Nephron (organoid): ENCODE results near the gene BPIFA1.

Experiments
- H3K27ac Mint-ChIP-seq, 3 experiments: 2 replicates each; pipeline ENCODE4 v1.8.0; 2020; ENCODE audit warnings: mixed read lengths in 3 of 3, mild to moderate bottlenecking in 2 of 3, moderate library complexity in 1 of 3
- H3K27me3 Mint-ChIP-seq: 2 replicates; pipeline ENCODE4 v1.8.0; 2021; ENCODE audit warnings: low read depth, mild to moderate bottlenecking, moderate library complexity, mixed read lengths
- H3K36me3 Mint-ChIP-seq: 2 replicates; pipeline ENCODE4 v1.8.0; 2020; ENCODE audit warnings: low read depth, mixed read lengths
- H3K4me1 Mint-ChIP-seq: 2 replicates; pipeline ENCODE4 v1.8.0; 2020; ENCODE audit warnings: mixed read lengths
- H3K4me3 Mint-ChIP-seq, 3 experiments: 2 replicates each; pipeline ENCODE4 v1.8.0; 2020; ENCODE audit warnings: mild to moderate bottlenecking in 3 of 3, mixed read lengths in 3 of 3, moderate library complexity in 2 of 3
- H3K9me3 Mint-ChIP-seq: 2 replicates; pipeline ENCODE4 v1.8.0; 2020; ENCODE audit warnings: mixed read lengths
- TF ChIP-seq, protein P1 (sequence below), 3 experiments: fragments of 200-600 bp; sonication (generic); IDR thresholded peaks; one replicate each; pipeline ENCODE4 v1.5.0; 2021; ENCODE audit warnings: antibody characterized with exemption in 3 of 3; ENCODE audit not compliant: unreplicated experiment in 3 of 3

The BPIFA1 gene

DNA sequence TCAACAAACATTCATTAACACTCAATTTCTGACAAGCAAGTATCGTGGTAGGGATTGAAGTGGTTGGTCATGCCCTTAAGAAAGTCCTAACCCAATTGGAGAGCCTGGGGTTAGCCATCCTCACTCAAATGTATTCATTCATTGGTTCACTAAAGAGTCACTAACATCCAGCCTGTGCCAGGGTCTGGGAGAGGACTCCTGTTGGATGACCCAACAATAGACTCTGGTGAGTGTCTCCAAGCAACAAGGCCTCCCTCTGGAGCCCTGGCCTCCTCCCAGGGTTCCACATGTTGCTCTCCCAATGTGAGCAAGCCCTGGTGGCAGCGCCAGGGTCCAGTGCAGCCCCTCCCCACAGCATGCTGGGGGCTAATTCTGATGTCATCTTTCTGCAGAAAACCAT lies 18.7 kb upstream of the BPIFA1 start, which contains the start of gene BPIFA3:
Gene BPIFA3, plus strand, starts transcription at position 301 of the 400 bp plus-strand sequence. CDS start 185 bp downstream, outside the sequence.
- no peak within 1 kb of the TSS for H3K4me3 Mint-ChIP-seq
- no peaks in the 10 kb centered on the region for H3K9me3 Mint-ChIP-seq
- no peaks in the 10 kb centered on the region for H3K36me3 Mint-ChIP-seq
- H3K4me1 Mint-ChIP-seq = no peaks in the 10 kb centered on the region
- TF ChIP-seq, protein P1, sequence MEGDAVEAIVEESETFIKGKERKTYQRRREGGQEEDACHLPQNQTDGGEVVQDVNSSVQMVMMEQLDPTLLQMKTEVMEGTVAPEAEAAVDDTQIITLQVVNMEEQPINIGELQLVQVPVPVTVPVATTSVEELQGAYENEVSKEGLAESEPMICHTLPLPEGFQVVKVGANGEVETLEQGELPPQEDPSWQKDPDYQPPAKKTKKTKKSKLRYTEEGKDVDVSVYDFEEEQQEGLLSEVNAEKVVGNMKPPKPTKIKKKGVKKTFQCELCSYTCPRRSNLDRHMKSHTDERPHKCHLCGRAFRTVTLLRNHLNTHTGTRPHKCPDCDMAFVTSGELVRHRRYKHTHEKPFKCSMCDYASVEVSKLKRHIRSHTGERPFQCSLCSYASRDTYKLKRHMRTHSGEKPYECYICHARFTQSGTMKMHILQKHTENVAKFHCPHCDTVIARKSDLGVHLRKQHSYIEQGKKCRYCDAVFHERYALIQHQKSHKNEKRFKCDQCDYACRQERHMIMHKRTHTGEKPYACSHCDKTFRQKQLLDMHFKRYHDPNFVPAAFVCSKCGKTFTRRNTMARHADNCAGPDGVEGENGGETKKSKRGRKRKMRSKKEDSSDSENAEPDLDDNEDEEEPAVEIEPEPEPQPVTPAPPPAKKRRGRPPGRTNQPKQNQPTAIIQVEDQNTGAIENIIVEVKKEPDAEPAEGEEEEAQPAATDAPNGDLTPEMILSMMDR (IDR thresholded peaks at IDR 0.05; ENCODE audit: unreplicated experiment in 3 of 3) = no peak
- peaks cover 53% of the 10 kb centered on the region for H3K27me3 Mint-ChIP-seq
- H3K27ac Mint-ChIP-seq = no peak within 1 kb of the TSS

DNA sequence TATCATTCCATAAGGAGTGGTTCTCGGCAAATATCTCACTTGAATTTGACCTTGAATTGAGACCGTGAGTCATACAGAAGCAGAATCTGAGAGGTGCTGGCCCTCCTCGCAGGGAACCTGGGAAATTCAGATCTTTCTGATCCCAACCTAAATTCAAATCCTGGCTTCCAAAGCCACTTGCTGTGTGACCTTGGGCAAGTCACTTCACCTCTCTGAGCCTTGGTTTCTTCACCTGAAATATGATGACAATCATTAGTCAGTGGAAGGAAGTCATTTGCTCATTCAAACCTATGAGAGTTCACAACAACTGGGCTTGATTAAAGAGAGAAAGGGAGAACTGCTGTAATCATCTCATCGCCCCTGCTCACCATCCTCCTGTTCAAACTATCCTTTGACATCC lies 11.4 kb upstream of the BPIFA1 start:
- no peaks in the 10 kb centered on the region for H3K9me3 Mint-ChIP-seq
- H3K36me3 Mint-ChIP-seq = no peaks in the 10 kb centered on the region
- no peaks in the 10 kb centered on the region for H3K4me1 Mint-ChIP-seq
- H3K27me3 Mint-ChIP-seq = peaks cover 57% of the 10 kb centered on the region
- no peak overlapping the region for H3K4me3 Mint-ChIP-seq
- TF ChIP-seq, protein P1 (IDR thresholded peaks at IDR 0.05; ENCODE audit: unreplicated experiment in 3 of 3) = no peak
- H3K27ac Mint-ChIP-seq = no peak overlapping the region

DNA sequence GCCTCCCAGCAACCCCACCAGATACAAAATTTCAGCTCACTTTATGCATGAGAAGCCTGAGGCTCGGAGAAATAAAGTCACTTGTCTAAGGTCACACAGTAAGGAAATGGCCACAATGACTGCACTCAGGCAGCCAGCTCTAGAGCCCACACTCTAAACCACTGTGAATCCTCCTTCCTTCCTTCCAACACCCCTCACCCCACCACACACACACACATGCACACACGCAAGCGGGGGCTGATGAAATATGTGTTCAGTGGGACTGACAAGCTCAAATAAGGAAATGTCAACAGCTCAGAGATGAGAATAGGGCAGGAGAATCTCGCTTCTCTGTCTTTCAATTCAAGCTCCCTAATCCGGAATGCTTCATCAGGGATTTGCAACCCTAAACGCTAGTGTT lies 6.0 kb upstream of the BPIFA1 start:
- H3K4me1 Mint-ChIP-seq = no peaks in the 10 kb centered on the region
- H3K27ac Mint-ChIP-seq = no peak overlapping the region
- no peak overlapping the region for H3K4me3 Mint-ChIP-seq
- TF ChIP-seq, protein P1 (IDR thresholded peaks at IDR 0.05; ENCODE audit: unreplicated experiment in 3 of 3) = no peak
- no peaks in the 10 kb centered on the region for H3K36me3 Mint-ChIP-seq
- H3K9me3 Mint-ChIP-seq = no peaks in the 10 kb centered on the region
- H3K27me3 Mint-ChIP-seq = peaks cover 73% of the 10 kb centered on the region

DNA sequence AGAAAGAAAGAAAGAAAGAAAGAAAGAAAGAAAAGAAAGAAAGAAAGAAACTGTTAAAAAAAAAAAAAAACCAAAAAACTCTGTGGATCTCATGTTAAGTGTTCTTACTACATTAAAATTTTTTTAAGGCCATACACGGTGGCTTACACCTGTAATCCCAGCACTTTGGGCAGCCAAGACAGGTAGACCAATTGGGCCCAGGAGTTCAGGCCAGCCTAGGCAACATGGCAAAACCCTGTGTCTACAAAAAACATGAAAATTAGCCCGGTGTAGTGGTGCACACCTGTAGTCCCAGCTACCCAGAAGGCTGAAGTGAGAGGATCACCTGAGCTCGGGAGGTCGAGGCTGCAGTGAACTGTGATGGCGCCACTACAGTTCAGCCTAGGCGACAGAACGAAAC lies 4.6 kb upstream of the BPIFA1 start:
- H3K27ac Mint-ChIP-seq = no peak overlapping the region
- H3K4me3 Mint-ChIP-seq = no peak overlapping the region
- H3K36me3 Mint-ChIP-seq = no peaks in the 10 kb centered on the region
- H3K27me3 Mint-ChIP-seq = peaks cover 77% of the 10 kb centered on the region
- H3K4me1 Mint-ChIP-seq = no peaks in the 10 kb centered on the region
- H3K9me3 Mint-ChIP-seq = no peaks in the 10 kb centered on the region
- TF ChIP-seq, protein P1 (IDR thresholded peaks at IDR 0.05; ENCODE audit: unreplicated experiment in 3 of 3) = no peak

DNA sequence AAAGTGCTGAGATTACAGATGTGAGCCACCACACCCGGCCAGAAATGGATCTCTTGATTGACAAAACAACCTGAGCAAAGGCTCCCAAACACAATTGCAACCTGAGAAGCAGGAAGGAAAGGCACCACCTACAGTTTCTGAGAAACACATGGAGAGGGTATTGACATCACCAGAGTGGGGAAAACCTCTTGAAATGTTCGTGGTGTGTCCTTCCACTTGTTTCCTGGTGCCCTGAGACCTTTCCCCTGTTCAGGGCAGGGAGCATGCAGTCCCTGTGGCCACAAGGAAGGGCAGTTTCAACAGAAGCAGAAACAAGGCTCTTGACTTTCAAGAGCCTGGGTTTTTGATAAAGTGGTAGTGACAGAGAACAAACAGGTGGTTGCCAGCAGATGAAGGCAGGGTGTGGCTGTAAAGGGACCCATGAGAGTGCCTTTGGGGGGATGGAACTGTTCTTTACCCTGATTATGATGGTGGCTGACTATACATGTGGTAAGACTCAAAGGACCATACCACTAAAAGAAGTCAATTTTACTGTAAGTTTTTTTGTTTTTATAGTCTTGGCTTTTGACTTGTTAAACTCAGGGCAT lies 3.2 kb upstream of the BPIFA1 start:
- Mint-ChIP-seq H3K9me3 (no peaks in the 10 kb centered on the region), H3K4me3 (no peak overlapping the region), H3K27me3 (peaks cover 73% of the 10 kb centered on the region), H3K36me3 (no peaks in the 10 kb centered on the region), H3K4me1 (no peaks in the 10 kb centered on the region), H3K27ac (no peak overlapping the region)
- TF ChIP-seq, protein P1 (IDR thresholded peaks at IDR 0.05; ENCODE audit: unreplicated experiment in 3 of 3) = no peak

DNA sequence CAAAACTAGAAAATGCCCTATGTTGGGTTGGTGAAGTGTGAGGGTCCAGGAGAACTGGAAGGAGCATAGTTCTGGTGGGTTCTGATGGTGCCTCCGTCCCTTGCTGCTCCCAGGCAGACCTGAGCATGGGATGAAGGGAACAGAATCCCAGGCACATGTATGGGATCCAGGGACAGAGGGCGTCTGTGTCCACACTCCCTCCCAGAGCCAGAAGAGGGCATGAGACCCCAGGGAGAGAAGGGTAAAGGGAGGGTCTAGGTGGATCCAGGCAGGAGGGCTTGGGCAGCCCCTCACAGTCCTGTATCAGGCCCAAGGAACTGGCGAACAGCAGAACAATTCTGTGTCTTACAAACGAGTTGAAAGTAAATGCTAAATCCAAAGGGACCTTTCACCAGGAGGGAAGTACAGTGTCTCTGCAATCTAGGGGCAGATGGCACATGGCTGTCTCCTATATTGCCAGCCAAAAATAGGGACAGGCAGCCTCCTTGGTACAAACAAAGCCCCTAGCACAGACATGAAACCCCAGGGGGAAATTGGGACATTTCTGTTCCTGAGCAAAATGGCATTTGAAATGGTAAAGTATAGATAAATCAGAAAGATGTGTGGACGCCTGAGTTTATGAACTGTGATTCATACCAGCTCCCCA lies 2.5 kb upstream of the BPIFA1 start:
- TF ChIP-seq, protein P1 (IDR thresholded peaks at IDR 0.05; ENCODE audit: unreplicated experiment in 3 of 3) = no peak
- peaks cover 70% of the 10 kb centered on the region for H3K27me3 Mint-ChIP-seq
- no peaks in the 10 kb centered on the region for H3K36me3 Mint-ChIP-seq
- no peaks in the 10 kb centered on the region for H3K9me3 Mint-ChIP-seq
- no peak overlapping the region for H3K4me3 Mint-ChIP-seq
- H3K27ac Mint-ChIP-seq = no peak overlapping the region
- H3K4me1 Mint-ChIP-seq = no peaks in the 10 kb centered on the region
